ENCODE measurements around the gene GPR65.

The GPR65 gene, protein sequence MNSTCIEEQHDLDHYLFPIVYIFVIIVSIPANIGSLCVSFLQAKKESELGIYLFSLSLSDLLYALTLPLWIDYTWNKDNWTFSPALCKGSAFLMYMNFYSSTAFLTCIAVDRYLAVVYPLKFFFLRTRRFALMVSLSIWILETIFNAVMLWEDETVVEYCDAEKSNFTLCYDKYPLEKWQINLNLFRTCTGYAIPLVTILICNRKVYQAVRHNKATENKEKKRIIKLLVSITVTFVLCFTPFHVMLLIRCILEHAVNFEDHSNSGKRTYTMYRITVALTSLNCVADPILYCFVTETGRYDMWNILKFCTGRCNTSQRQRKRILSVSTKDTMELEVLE

DNA sequence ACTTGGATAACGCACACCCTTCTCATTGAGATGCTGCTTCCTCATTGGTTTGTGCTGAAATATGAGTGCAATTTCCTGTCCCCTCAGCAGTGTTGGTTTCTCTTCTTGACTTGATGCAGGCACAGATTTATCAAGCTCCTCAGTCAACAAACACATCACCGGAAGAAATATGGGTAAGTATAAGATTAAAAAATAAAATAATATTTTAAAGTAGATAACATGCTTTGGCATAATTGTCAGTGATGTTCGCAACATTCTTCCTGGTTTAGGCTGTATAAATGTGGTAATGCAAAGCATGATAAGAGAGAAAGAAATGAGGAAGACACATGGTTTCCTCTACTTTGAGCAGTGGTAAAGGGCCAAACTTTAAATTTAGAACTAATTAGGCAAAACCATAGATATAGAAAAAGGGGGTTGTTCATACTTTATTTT is at the start of gene GPR65:
Gene GPR65 (plus strand): TSS at position 86 of the 432 bp plus-strand sequence. CDS start 5,713 bp downstream, outside the sequence.
- DNase-seq (ENCODE audit: low read depth in 2 of 3, low spot score in 1 of 3), result peak in 1 of 3 donors; percentile 25

DNA sequence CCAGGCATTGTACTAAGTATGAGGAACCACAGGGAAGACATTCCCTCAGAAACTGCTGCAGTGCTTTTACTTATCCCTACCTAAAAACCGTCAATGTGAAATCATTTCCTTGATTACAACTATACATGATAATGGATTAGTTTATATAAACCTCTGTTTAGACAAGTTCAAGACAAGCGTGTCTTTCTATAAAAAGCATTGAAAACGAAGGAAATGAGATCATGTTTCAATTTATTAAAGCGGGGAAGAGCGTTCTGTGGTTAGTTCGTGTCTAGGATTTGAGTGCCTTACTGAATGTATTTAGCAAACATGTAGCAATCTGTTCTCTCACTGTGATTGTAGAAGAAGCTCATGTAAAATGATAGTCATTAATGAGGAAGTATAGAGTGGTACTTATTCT is 49.4 kb upstream of the GPR65 start:
- DNase-seq (ENCODE audit: low read depth in 2 of 3, low spot score in 1 of 3), result no peak

DNA sequence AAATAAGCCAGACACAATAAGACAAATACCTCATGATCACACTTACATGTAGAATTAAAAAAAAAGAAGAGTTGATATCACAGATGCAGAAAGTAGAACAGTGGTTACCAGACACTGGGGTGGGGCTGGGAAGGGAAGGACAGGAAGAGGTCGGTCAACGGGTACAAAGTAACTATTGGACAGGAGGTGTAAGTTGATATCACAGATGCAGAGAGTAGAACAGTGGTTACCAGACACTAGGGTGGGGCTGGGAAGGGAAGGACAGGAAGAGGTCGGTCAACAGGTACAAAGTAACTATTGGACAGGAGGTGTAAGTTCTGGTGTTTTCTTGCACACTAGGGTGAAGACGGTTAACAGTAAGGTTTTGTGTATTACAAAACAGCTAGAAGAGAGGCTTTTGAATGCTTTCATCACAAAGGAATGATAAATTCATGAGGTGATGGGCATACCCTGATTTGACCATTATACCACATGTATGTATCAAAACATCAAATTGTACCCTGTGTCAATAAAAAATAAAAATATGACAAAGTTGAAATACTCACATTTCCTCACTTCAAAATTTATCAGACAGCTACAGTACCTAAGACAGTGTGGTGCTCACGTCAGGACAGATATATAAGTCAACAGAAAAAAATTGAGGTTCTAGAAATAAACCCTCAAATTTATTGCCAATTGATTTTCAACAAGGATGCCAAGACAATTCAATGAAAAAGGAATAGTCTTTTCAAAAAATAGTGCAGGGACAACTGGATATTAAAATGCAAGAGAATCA is 44.7 kb upstream of the GPR65 start:
- no peak for DNase-seq (ENCODE audit: low read depth in 2 of 3, low spot score in 1 of 3)

DNA sequence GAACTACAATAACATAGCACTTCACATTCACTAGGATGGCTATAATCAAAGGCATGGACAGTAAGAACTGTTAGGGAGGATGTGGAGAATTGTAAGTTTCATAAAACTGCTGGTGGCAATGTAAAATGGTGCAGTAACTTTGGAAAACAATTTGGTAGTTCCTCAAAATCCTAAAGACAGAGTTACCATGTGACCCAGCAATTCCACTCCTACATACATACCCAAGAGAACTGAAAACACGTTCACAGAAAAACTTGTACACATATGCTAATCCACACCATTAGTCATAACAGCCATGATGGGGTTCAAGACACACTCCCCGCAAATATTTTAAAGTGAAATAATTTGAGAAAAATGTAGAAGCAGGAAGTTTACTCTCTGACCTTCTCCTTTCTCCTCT is 43.7 kb upstream of the GPR65 start:
- no peak for DNase-seq (ENCODE audit: low read depth in 2 of 3, low spot score in 1 of 3)

DNA sequence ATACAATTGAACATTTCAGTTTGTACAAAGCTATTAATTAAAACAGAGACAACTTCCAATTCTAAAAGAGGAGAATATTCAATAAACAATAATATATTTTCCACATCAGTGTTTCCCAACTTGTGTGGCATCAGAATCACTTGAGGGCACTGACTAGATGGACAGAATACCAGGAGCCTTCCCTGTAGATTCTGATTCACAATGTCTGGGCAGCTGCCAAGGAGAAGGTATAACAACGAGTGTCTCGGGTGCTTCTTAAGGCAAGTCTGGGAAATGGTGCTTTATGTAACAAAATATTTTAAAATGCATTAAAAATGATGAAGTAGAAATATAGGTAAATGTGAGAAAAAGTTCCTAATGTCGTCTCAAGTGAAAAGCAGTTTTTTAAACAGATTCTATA is 38.1 kb upstream of the GPR65 start:
- DNase-seq (ENCODE audit: low read depth in 2 of 3, low spot score in 1 of 3), result no peak

DNA sequence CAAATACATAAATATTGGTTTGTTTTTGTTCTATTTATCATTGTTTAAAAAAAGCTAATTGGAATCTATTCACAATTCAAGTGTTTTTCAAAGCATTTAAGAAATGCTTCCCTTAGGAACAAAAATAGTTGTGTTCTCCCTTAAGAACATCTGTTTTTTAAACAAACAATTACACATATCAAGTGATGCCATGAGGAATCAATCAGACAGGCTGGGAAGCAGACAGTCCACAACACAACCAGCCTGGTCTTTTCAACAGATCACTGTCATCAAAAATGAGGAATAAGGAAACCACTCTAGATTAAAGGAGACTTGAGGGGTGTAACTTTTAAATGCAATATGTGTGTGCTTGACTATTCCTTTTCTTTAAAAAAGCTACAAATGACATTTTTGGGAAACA is 37.4 kb upstream of the GPR65 start:
- no peak for DNase-seq (ENCODE audit: low read depth in 2 of 3, low spot score in 1 of 3)

DNA sequence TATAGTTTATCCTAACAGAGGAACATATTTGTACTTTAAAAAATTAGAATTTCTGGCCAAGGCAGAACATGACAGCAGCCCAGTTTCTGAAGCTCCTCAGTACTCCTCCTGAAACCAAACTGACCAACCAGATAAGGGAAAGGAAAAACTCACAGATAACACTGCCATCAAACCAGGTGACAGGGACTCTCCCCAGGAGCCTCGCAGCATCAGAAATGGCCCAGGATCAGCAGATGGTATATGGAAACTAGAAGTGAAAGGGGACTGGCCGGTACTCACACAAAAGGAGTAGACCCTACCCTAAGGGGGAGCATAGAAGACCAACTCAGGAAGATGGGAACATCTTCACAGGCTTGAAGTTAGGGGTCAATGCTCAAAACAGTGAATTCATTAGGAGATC is 33.9 kb upstream of the GPR65 start:
- no peak for DNase-seq (ENCODE audit: low read depth in 2 of 3, low spot score in 1 of 3)

DNA sequence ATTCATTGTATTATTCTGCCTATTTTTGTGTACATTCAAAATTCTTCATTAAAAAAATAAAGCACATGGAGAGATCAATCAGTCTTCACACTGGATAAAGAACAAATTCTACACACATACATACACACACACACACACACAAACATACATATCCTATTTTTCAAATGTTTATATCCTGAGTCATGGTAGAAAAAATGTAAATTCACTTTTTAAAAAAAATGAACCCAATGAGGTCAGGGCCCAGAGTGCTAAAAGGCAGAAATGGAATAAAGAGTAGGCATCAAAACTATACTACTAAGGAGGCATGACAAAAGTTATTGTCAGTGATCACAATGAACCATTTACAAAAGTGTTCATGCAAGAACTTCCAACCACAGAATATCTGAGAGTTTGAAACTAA is 29.3 kb upstream of the GPR65 start:
- DNase-seq (ENCODE audit: low read depth in 2 of 3, low spot score in 1 of 3), result no peak

DNA sequence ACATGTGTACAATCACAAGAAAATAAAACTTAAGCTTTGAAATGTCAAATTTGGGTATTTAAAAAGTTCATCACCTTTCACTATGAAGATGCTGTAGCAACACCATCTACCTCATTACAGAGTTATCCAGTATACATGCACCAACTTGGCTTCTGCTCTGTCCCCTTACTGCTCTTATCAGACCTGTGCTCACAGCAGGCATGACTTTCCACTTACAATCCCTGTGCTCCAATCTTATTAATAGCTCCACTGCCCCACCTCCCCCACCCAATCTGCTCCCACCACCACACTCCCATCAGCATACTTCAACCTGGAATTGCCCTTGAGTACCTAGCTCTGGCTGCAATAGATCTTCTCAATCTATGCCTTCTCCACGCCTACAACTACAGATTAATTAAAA is 25.2 kb upstream of the GPR65 start:
- no peak for DNase-seq (ENCODE audit: low read depth in 2 of 3, low spot score in 1 of 3)

DNA sequence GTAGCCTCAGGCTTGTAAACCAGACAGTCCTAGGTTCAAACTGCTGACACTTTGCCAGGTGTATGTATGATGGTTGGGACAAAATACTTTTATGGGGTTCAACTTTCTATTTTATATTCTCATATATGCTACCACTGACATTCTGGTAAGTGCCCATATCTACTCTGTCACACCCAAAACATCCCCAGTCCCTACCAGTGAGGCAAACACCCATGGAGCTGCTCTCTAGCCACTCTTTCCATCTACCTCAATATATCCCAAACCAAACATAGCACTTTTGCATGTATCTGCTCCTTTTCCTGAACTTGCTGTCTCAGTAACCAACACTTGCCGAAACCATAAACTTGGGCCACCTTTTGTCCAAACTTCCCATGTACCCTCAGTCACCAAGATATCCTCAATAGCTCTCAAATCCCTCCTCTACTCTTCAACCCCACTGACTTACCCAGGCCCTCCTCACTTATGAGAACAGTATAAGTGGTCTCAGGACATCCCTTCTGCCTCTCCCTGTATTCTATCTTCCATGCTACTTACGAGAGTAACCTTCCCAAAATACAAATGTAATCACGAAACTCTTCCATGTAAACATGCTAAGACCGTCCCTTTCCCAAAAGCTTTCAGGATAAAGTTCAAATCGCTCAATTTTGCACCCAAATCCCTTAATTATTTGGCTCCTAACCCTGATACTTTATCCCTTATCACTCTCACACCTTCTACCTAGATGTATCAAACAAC is 15.5 kb upstream of the GPR65 start:
- DNase-seq (ENCODE audit: low read depth in 2 of 3, low spot score in 1 of 3), result no peak

DNA sequence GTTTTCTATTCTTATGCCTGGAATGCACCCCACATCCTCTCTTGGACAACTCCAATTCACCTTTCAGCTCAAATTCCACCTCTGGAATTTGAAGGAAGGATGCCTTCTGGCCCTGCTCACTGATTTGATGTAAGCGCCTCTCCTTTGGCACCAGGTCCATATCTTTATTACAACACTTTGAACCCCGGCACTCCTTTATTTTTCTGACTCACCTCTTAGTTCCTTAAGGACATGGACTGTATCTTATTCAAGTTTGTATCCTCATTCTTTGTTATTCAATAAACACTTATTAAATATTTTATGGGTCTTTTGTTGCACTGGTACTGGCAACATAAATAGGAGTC is 15.0 kb upstream of the GPR65 start:
- no peak for DNase-seq (ENCODE audit: low read depth in 2 of 3, low spot score in 1 of 3)

DNA sequence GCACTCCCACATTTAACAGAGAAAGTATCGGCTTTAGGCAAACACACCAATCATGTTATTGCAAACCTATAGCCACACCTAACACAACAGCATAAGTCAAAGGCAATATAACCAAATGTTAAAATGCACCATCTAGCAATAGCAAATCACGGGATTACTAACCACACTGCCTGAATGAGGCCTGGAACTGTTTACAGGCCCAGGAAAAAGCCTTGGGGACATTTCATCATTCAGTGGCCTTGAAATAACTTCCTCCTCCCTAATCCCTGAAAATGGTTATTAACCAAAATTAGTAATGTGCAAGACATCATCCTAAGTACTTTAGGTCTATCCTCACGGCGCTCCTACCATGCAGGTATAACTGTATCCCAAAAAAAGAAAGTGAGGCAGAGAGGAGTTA is 14.3 kb upstream of the GPR65 start:
- no peak for DNase-seq (ENCODE audit: low read depth in 2 of 3, low spot score in 1 of 3)

DNA sequence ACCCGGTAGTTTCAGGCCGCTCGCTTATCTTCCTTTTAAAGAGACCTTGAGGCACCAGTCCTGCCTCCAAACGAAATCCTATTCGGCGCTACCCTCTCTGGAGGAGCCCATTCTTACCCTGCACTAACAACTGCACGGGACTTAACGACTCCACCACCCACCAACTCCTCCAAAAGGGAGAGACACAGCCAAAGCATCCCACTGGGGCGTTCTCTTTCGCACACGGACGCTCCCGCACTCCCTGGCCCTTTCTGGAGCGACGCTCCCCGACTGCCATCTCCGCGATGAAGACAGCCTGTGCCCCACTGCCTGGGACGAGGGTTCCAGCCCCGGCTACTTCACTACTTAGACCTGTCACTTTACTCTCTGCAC is 12.6 kb upstream of the GPR65 start:
- no peak for DNase-seq (ENCODE audit: low read depth in 2 of 3, low spot score in 1 of 3)

DNA sequence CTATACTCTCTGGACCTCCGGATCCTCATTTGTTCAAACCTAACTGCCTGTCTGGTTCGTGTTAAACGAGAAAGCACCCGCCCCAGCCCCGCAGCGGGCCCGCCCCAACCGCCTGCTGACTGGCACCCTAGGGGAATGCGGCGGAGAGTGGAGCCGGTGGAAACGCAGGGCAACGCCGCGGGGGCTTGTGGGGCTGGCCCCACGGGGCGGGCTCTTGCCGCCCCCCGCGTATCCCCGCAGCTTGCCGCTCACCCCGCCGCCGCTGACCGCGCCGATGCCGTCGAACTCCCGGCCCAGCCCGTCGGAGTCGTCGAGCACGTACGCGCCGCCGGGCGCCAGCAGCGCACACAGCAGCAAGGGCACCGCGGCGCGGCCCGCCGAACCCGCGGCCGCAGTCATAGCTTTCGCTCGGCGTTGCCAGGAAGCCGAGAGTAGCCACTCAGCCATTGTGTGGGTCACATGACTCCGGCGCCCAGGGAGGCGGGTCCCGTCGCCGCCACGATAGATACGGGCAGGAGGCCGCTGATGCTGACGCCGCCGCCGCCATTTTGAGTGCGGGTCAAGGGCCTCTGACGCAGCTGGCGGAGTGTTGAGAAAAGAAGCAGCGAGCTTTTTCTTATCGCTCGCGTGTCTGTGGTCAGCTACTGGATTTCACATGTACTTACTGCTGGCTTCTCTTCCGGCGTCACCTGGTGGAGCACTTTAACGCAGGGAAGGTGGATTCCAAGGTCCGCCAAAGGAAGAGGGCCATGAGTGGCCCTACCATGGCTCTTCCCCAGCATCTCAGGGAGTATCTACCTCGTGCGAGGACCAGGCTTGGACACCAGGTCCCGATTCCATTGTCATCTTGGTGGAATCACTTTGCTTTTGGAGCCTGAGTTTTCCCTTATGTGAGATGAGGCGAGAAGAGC is 12.0 kb upstream of the GPR65 start, which contains the start of gene GALC:
Gene GALC (minus strand): TSS at position 465 of the 911 bp plus-strand sequence. CDS start 18 bp downstream, at position 447.
- peak; percentile 85 to 94 (median 93) for DNase-seq (ENCODE audit: low read depth in 2 of 3, low spot score in 1 of 3)

DNA sequence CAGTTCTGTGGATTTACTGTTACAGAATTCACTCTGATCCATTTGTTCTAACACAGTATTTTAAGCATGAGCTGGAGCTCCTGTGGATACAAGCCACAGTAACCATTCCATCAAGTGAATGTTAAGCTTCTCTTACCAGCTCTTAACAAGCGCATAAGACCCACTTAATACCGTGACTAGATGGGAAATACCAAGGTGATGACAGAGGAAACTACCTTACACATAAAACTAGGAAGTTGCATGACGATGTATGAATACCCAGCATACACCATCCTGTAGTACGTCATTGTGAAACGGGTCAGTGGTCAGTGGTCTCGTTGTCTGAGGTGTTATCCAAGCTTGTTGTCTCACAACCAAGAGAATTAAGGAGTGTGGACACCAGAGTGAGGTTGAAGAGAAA is 10.0 kb upstream of the GPR65 start:
- DNase-seq (ENCODE audit: low read depth in 2 of 3, low spot score in 1 of 3), result no peak

DNA sequence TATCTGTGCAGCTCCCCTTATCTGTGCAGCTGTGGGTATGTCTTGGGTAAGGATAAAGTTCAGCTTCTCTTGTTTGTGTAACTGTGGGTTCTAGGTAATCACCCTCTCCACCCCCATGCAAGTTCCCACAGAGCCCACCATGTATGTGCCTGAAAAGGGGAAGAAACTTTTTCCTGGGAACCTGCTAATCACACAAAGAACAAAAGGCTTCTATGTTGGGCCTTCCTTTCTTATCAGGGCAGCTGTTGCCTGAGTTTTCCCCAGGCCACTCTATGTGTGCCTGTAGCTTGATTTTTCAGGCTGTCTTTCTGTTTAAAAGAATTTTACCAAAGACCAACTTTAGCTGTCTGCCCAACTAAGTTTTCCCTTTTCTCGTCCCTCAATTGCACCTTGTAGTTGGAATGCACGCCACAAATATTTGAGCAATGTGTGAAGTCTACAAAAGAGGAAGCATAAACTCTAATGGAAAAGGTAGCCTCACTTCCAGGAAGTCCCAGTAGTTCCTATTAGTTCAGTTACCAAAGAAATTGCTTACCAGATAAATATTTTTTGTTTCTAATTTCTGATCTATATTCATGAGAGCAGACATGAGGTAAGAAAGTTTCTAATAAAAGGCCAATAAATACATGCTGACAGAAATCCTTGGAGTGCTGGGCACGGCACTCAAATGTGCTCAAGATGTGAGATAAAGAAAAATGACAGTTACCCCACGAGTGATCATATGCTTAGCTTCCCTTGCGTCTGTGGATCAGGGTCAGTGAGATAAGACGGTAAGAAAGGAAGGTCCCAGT is 9.2 kb upstream of the GPR65 start:
- DNase-seq (ENCODE audit: low read depth in 2 of 3, low spot score in 1 of 3), result no peak

DNA sequence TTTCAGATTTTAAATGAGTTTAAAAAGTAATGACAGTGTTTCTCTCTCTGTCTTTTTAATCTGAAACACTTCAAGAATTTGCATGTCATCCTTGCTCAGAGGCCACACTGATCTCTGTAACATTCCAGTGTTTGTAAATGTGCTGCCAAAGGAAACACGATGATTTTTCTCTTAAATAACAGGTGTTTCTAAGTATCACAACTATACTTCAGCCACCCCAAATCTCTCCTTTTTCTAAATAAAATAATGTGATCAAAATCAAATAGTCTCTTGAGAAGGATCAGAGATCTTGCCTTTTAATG is 8.7 kb upstream of the GPR65 start:
- no peak for DNase-seq (ENCODE audit: low read depth in 2 of 3, low spot score in 1 of 3)

DNA sequence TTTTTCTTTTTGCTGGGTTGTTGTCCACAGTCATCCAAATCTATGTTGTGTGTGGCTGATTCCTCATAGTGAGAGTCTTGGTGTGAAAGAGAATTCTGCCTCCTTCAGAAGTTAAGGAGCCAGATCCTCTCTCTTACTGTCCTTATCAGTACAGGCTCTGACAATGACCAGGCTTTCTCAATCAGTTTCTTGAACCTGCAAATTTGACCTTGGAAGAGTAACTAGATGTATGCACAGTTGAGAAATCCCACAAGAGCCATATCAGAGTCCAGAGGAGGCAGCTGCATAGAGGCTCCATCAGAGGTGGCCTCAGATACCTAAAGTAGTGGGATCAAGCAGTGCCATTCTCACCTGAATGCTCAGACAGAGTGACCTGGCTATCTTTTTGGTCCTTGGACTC is 6.5 kb upstream of the GPR65 start:
- no peak for DNase-seq (ENCODE audit: low read depth in 2 of 3, low spot score in 1 of 3)

DNA sequence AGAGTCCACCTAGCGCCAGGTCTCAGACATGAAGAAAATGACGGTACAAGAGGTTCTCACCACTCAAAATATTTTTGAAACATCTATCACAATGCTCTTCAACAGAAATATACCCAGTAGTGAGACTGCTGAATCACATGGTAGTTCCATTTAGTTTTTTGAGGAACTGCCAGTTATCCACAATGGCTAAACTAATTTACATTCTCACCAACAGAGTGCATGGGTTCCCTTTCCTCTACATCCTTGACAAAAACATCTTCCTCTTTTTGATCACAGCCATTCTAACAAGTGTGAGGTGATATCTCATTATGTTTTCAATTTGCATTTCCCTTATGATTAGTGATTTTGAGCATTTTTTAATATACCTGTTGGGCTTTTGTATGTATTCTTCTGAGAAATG is 5.7 kb upstream of the GPR65 start:
- DNase-seq (ENCODE audit: low read depth in 2 of 3, low spot score in 1 of 3), result no peak

DNA sequence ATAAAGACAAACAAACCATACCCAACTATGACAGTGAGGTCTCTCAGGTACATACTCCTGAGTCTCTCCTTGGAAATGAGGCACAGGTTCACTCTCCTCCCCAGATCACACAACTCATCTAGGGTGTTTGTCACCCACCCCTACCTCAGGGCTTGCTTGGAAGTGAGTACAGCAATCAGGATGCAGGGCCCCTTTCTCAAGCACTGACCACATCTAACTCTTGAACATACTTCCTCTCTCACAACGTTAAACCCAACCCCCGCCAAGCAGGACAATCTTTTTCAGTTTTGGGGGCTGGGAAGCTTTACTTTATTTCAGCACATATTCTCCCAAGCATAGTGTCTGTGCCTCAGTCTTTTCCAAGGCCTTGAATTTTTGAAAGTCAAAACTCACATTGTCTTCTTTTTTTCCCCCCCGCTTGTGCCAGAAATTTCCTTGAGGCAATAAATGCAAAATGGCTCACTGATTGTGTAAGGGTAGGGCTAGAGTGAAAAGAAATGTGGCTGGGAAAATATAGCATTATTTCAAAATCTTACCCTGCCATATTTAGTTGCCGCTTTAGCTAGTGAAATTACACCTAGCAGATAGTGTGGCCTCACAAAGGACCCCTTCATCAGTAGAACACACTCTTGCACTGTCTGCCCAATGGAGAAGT is 2.4 kb upstream of the GPR65 start:
- DNase-seq (ENCODE audit: low read depth in 2 of 3, low spot score in 1 of 3), result no peak

All from stimulated activated CD4-positive, alpha-beta T cell treated with anti-CD3 and anti-CD28 coated beads, Interleukin-12 subunit alpha, Interleukin-12 subunit beta, amount 100 ng/mL, for 48 hours (primary cell).